AG04450 (cell line): ENCODE results near the gene SPATA20. TPM values are rescaled to one million over a fixed set of nuclear protein-coding genes. Genes with fewer than 3 reads are reported as not detected.

Experiments used
- CTCF ChIA-PET: fragments of 300-600, 350-600 bp; formaldehyde crosslinking; extraction: SDS; loops from one replicate; lab custom pipeline; 2022; ENCODE audit warnings: antibody characterized with exemption, inconsistent platforms; lab: Charles Lee
- POLR2A ChIA-PET: fragments of 350-600 bp; formaldehyde crosslinking; extraction: SDS; loops from one replicate; lab custom pipeline; 2021; ENCODE audit warnings: antibody characterized with exemption, inconsistent platforms; lab: Yijun Ruan, JAX
- DNase-seq: peaks from one replicate; pipeline ENCODE4 v3.0.0-alpha.2; 2011; ENCODE audit warnings: low read depth, low spot score
- H3K27ac ChIP-seq: one replicate; pipeline ENCODE4 v1.5.1; 2012; ENCODE audit warnings: low read depth, low read length, control low read depth
- H3K27me3 ChIP-seq: one replicate; pipeline ENCODE4 v1.6.0; 2012; ENCODE audit warnings: low read length; ENCODE audit not compliant: control insufficient read depth, insufficient read depth
- H3K4me3 ChIP-seq: 2 replicates; pipeline ENCODE4 v1.5.1; 2011; ENCODE audit warnings: mild to moderate bottlenecking, low read depth, low read length, control low read depth
- H3K9me3 ChIP-seq: 2 replicates; pipeline ENCODE4 v1.5.1; 2012; ENCODE audit warnings: low read length; ENCODE audit not compliant: control insufficient read depth, insufficient read depth
- polyA plus RNA-seq: library from polyadenylated mRNA; depleted of rRNA; stranded (reverse); fragments of >200 nt; gene quantifications from 2 replicates; pipeline ENCODE4 v1.2.3, GENCODE V29; 2011
- TF ChIP-seq, protein P1 (sequence below): IDR thresholded peaks from 2 replicates; pipeline ENCODE4 v1.5.1; 2011; ENCODE audit warnings: low read depth, low read length, control low read depth, inconsistent platforms

Gene SPATA20
- polyA plus RNA-seq, 1 experiment = 17.1 TPM

DNA sequence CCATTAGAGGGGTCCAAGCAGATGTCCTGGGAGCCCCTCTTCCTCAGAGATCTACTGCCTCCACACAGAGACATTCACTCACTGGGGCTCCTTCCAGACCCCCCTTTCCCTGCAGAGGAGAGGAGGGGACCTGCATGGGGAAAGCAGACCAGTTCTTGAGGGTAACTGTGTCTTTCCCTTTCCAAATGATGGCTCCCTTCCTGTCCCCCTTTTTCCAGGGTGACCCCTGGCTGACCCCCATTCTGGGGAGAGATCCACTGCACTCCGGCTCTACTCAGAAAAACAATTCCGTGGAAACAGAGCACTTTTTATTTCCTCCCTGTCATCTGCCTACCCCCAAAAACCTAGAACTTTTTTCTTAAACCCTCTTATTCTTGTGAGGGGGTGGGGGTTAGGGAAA lies 19.9 kb downstream of the SPATA20 start:
- ChIA-PET POLR2A (no interaction called here), CTCF (no interaction called here)
- Histone ChIP-seq H3K27me3 (peaks cover 65% of the 10 kb centered on the region), H3K27ac (no peak overlapping the region), H3K9me3 (no peaks in the 10 kb centered on the region; the same call in 1 of the 2 replicates), H3K4me3 (no peak overlapping the region)
- TF ChIP-seq, protein P1, sequence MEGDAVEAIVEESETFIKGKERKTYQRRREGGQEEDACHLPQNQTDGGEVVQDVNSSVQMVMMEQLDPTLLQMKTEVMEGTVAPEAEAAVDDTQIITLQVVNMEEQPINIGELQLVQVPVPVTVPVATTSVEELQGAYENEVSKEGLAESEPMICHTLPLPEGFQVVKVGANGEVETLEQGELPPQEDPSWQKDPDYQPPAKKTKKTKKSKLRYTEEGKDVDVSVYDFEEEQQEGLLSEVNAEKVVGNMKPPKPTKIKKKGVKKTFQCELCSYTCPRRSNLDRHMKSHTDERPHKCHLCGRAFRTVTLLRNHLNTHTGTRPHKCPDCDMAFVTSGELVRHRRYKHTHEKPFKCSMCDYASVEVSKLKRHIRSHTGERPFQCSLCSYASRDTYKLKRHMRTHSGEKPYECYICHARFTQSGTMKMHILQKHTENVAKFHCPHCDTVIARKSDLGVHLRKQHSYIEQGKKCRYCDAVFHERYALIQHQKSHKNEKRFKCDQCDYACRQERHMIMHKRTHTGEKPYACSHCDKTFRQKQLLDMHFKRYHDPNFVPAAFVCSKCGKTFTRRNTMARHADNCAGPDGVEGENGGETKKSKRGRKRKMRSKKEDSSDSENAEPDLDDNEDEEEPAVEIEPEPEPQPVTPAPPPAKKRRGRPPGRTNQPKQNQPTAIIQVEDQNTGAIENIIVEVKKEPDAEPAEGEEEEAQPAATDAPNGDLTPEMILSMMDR = no peak
- DNase-seq = no peak

DNA sequence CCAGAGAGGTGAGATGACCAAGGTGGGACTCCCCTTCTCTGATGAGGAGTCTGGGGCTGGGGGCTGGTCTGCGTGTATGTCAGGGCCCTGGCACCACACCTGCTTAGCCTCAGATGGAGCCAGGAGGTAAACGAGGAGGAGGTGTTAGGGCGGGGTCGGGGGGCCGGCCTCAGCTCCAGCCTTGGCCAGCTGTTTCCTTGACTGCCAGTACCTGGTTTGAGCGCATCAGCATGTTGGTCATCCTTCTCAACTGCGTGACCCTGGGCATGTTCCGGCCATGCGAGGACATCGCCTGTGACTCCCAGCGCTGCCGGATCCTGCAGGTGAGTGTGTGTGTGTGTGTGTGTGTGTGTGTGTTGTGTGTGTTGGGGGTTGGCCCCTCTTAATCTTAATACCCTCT lies 21.7 kb downstream of the SPATA20 start:
- H3K4me3 ChIP-seq = no peak overlapping the region
- DNase-seq = no peak
- POLR2A ChIA-PET = no interaction called here
- no peaks in the 10 kb centered on the region for H3K9me3 ChIP-seq
- CTCF ChIA-PET = no interaction called here
- H3K27ac ChIP-seq = no peak overlapping the region
- H3K27me3 ChIP-seq = peaks cover 48% of the 10 kb centered on the region
- TF ChIP-seq, protein P1 = no peak

DNA sequence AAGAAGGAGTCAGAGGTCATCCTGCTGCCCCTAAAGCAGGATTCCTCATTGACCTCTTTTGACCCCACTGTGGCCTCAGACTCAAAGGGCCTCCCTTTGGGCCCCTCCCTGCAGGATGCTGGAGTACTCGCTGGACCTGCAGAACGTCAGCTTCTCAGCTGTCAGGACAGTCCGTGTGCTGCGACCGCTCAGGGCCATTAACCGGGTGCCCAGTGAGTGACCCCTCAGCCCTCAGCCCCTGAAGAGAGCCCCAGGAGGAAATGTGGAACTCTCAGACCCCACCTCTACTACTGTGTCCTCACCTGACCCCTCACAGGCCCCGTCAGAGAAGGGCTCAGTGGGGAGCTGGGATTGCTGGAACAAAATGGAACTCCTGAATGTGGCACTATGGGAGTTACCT lies 22.6 kb downstream of the SPATA20 start:
- ChIA-PET POLR2A (no interaction called here), CTCF (no interaction called here)
- H3K4me3 ChIP-seq = no peak overlapping the region
- peaks cover 48% of the 10 kb centered on the region for H3K27me3 ChIP-seq
- no peak overlapping the region for H3K27ac ChIP-seq
- no peak for DNase-seq
- TF ChIP-seq, protein P1 = no peak
- no peaks in the 10 kb centered on the region for H3K9me3 ChIP-seq

DNA sequence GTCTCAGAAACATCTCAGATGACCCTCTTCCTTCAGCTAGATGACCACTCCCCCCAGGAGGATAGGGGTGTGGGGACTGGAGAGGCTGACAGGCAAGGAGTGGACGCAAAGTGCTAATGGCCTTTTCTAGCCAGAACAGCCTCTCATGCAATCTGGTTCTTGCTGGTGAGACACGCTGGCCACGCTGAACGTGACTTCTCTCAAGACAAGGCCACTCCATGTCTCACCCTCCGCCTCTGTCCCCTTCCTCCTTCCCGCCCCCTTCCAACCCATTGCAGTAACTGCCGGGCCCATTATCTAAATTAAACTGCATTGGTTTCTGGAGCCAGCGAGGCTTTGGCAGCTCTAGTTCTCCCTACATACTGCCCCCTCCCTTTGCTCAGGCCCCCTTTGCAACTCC lies 23.1 kb downstream of the SPATA20 start:
- H3K27ac ChIP-seq = no peak overlapping the region
- POLR2A ChIA-PET = no interaction called here
- DNase-seq = no peak
- peaks cover 50% of the 10 kb centered on the region for H3K27me3 ChIP-seq
- TF ChIP-seq, protein P1 = no peak
- no peak overlapping the region for H3K4me3 ChIP-seq
- CTCF ChIA-PET = no interaction called here
- no peaks in the 10 kb centered on the region for H3K9me3 ChIP-seq

DNA sequence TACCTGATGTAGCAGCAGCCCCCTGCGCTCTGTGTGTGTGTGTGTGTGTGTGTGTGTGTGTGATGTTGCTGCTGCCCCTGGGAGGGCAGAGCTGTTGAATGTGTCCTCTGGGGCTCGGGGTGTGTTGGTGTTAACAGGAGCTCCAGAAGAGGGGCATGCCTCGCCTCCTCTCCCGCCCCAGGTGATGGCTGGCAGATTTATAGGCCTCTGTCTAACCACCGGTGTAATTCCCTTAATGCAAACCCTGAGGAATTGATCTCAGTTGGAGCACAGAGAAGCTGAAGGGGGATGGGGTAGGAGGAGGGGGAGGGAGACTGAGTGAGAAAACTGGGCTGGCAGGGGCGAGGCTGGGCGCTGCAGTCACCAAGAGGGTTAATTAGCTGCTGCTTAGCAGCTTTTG lies 23.6 kb downstream of the SPATA20 start:
- DNase-seq = no peak
- Histone ChIP-seq H3K27ac (no peak overlapping the region), H3K4me3 (no peak overlapping the region), H3K27me3 (peaks cover 47% of the 10 kb centered on the region), H3K9me3 (no peaks in the 10 kb centered on the region)
- TF ChIP-seq, protein P1 = no peak
- CTCF ChIA-PET = no interaction called here
- POLR2A ChIA-PET = no interaction called here
